GM21528 (cell line): ENCODE measurements around the gene TOP3B.
"Not testable (repeated sequence)": the region's sequence is repeated elsewhere in the genome, so short reads cannot be mapped to it uniquely, and the experiment has no call there.

ENCODE experiments used
- ATAC-seq: cut with Tn5 transposase; IDR thresholded peaks from one replicate; pipeline ENCODE4 v1.9.1; 2021; ENCODE audit warnings: mild to moderate bottlenecking, moderate library complexity; ENCODE audit not compliant: unreplicated experiment, low FRiP score

The TOP3B gene

DNA sequence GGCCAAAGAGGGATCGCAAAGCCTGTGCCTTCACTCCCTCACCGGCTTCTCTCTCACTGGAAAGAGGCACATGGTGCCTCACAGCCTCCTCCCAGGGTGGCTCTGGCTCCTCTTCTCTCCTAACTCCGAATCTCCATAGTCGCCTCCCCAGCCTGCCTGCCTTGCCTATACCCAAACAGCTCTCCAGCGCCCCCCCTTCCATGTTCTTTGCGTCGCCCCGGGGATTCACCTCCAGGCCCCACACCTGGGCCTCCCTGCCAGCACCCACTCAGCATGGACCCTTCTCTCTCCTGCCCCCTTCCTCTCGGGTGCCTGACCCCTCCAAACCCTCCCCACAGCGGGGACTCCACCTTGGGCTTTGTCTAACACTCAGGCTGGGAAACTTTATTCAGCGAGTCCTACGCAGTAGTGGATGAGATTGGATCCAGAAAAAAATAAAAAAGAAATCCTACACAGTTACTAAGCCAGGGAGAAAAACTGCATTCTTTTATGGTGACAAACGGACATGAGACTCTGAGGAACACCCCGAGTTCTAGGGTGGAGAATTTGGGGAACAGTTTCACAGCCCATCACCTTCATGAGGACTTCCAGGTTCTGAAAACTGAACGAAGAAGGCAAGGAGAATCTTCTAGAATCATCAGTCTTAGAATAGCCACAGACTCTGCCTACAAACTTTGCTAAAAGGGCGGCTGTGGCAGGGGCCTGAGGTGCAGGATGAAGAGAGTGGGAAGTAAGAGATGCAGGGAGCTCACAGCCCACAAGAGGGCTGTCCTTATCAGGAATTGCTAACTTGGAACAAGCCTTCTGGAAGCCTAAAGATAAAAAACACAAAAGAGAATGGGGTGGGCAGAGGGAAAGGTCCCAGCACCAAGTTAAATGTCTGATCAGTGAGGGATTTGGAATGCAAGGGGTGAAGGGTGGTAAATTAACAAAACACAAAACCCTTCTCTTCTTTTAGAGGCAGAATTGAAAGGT is 35.3 kb downstream of the TOP3B start:
- no peak for ATAC-seq

DNA sequence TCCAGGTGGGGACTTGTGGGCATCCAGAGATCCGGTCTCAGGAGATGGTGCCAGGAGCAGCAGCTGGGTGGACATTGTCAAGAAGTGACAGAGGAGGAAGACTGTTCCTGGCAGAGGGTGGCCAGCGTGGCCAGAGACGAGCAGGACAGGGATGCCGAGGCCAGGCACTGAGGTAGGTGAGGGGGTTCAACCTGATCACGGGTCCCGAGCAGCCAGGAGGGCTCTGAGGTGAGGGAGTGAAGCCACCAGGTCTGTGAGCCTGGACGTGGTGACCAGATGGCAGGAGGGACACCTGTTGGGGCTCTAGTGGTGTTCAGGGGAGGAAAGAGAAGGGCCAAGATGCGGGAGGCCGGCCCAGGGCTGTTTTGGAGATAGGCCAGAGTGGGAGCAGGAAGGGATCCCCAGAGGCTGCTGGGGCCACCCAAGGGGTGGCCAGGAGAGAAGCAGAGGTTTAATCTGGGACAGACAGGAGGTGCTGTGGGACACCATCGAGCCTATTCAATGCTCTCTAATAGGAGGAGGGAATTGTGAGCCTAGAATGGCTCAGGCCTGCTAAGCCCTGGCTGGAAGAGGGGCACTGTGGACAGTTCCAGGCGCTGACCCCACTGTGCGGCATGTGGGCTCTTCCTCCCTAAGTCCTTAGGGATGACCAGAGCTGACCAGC is 36.2 kb downstream of the TOP3B start:
- no peak for ATAC-seq

GRCh38 chr22:21945453-21946261 is 36.9 kb downstream of the TOP3B start:
- no peak for ATAC-seq

GRCh38 chr22:21944871-21945270 is 37.7 kb downstream of the TOP3B start:
- ATAC-seq: no peak

- no peak for ATAC-seq
Measured at GRCh38 chr22:21943571-21944448, 38.8 kb downstream of the TOP3B start.

GRCh38 chr22:21942407-21943343 is 39.9 kb downstream of the TOP3B start:
- ATAC-seq: no peak

GRCh38 chr22:21941921-21942320 is 40.7 kb downstream of the TOP3B start:
- ATAC-seq: no peak

GRCh38 chr22:21940521-21940920 is 42.1 kb downstream of the TOP3B start:
- ATAC-seq: no peak

DNA sequence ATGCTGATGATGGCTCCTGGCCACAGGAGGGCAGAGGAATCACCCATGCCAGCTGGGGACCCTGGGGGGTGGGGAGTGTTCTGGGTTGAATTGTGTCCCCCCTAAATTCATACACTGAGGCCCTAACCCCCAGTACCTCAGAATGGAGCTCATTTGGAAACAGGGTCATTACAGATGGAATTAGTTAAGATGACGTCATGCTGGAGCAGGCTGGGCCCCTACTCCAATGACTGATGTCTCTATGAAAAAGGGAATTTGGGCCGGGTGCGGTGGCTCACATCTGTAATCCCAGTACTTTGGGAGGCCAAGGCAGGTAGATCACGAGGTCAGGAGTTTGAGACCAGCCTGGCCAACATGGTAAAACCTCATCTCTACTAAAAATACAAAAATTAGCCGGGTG is 42.7 kb downstream of the TOP3B start:
- not testable (repeated sequence) for ATAC-seq

DNA sequence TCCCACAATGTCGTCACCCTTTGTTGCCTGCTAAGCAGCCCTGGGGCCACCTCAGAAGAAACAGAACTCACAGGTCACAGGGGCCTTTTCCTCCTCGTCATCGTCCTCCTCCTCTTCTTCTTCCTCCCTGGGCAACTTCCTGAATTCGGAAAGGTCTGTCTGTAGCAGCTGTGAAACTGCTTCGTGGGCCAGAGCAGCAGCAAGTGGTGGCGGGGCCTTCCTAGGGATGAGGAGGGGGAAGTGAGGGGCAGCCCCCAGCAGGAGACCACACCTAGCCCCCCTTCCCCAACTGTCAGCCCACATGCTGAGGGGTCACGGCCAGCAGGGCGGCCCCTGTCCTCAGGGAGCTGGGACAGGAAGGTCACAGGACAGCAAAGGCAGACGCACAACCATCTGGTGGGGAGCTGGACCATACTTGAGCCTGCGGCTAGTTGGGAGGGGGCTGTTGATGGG is 43.1 kb downstream of the TOP3B start:
- no peak for ATAC-seq

DNA sequence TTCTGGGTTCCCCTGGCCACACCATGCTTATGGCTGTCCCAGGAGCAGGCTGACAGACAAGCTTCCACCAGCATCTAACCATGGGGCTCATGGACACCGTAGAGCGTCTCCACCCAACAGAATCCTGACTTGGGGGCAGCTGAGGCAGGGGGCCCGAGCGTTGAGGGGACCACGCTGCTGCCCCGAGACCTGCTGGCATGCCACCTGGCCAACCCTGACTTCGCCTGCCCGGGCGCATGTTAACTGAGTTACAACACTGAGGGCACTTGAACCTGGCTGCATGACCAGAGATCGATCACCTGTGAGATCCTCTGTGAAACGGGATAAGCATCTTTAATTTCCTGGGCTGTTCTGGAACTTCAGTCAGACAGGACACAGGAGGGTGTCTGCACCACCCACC is 43.7 kb downstream of the TOP3B start:
- ATAC-seq: no peak

- ATAC-seq: no peak
Measured at GRCh38 chr22:21938071-21938822, 44.3 kb downstream of the TOP3B start.

DNA sequence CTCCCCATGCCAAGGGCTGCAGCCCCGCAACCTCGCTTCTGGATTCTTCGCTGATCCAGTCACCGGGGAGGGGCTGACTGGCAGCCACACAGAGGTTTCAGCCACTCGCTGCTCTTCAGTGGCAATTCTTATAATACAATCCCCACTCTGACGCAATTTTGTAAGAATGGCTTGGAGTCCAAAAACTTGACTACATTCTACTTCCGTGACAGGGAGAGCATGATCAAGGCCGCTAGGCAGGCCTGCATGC is 44.8 kb downstream of the TOP3B start:
- no peak for ATAC-seq

DNA sequence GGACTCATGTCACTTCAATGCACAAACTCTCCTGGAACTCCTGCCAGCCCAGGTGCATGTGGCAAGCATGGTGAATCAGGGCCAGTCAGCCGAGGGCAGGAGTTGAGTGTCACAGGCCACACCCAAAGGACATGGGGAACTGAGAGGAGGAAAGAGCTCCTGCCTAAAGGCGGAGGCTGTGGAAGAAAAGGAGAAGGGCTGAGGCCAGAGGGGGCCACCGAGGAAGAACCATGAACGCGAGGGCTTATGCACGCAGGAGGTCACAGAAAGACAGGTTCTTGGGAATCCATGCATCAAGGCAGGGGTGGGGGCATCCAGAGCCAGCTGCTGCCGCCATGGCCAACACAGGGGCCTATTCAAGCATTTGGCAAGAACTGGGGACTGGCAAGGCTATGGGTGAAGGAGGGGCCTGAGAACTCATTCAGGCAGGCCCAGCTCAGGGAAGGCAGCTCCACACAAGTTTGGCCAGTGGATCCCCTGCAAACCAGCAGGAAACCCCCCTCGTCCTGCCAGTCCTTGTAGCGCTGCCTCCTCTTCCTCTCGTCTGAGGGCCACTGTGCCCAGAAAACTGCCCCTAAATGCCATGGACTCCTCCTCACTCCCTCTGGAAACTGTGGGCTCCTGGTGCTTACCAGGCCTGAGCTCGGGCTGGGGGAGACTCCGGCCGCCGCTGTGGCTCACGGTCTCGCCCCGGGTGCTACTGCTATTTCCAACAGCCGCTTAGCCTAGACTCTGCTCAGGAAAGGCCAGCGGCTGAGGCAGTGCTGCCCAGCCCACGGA is 45.4 kb downstream of the TOP3B start:
- ATAC-seq: no peak

DNA sequence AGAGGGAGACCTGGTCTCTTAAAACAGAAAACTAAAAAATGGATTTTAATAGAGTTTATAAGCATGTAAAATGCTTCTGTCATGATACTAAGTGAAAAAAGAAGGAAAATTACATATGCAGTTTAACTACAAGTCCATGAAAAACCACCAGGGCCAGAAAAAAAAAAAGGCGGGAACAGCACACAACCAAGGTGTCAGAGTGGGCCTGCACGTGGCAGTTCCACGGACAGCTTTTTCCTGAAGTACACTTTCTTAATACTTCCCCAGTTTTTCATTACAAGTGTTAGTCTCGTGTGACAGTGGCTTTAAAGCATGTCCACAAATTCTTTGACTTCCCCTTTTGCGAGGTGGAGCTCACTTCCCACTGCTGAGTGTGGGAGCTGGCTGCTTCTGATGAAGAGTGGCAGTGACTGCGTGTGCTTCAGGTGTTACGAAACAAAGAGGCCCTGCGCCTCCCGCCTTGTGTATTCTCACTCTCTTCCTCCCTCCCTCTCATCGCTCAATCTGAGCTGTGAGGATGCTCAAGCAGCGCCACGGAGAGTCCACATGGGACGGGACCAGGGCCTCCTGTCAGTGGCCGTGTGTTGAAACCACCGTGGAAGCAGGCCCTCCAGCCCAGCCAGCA is 46.3 kb downstream of the TOP3B start:
- no peak for ATAC-seq

DNA sequence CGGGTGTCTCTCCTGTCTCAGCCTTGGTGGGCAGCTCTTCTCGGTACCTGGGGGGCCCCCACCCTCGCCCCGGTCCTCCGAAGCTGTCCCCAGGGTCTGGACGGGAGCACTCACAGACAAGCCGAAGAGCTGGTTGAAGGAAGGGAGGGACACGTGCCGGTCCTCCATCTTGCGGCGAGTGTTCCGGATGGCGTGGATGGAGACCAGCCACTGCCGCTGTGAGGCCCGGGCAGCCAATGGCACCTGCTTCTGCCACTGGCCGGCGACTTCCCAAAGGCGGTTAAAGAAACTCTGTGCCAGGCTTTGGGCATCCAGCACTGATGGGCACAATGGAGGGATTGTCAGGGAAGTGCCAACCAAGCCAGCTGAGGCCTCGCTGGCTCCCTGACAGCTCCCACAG is 48.7 kb downstream of the TOP3B start:
- ATAC-seq: no peak

DNA sequence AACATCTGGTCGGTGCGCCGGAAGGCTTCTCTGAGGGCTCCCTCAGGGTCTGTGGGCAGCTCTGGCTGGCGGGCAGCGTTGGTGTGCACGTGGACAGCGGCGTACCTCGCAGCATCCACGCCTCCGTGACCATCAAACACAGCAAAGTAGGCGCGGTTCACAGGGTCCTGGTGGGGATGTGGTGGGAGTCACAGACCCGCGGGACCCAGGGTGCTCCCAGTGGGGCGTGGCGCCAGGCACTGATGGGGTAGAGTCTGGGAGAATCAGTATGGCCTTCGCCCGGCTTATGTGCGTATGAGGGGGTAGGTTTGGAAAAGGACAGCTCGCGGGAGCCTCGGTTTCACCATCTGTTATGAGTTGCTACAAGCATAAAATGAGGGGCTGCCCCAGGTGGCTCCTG is 49.2 kb downstream of the TOP3B start:
- ATAC-seq: no peak
